RWPE2 (cell line): Measurements from ENCODE around the gene KHDRBS2.

Experiments used
- ATAC-seq: fragments of 200-7000 bp; cut with Tn5 transposase; 3 replicates; pipeline ENCODE4 v1.9.1; 2021; ENCODE audit warnings: low read depth
- DNase-seq: peaks from one replicate; pipeline ENCODE4 v3.0.0-alpha.2; 2020; ENCODE audit warnings: low spot score
- H3K27ac ChIP-seq: fragments of 450-650 bp; 2 replicates; pipeline ENCODE4 v1.5.1; 2017; ENCODE audit warnings: mild to moderate bottlenecking; ENCODE audit not compliant: poor library complexity, severe bottlenecking
- H3K27me3 ChIP-seq: fragments of 250-450 bp; sonication (Bioruptor Pico); 2 replicates; pipeline ENCODE4 v1.5.1; 2021; ENCODE audit warnings: mild to moderate bottlenecking, moderate library complexity; ENCODE audit not compliant: insufficient read depth, poor library complexity, severe bottlenecking
- H3K36me3 ChIP-seq: fragments of 250-450 bp; sonication (Bioruptor Pico); 2 replicates; pipeline ENCODE4 v1.5.1; 2020; ENCODE audit warnings: low read depth, mild to moderate bottlenecking, moderate library complexity
- H3K4me1 ChIP-seq: fragments of 250-450 bp; sonication (Bioruptor Pico); 2 replicates; pipeline ENCODE4 v1.5.1; 2021; ENCODE audit warnings: mild to moderate bottlenecking, moderate library complexity; ENCODE audit not compliant: insufficient read depth, poor library complexity, severe bottlenecking
- H3K4me3 ChIP-seq: fragments of 250-450 bp; sonication (Bioruptor Pico); 2 replicates; pipeline ENCODE4 v1.5.1; 2021; ENCODE audit warnings: mild to moderate bottlenecking, moderate library complexity; ENCODE audit not compliant: severe bottlenecking
- H3K9me3 ChIP-seq: fragments of 250-450 bp; sonication (Bioruptor Pico); 2 replicates; pipeline ENCODE4 v1.5.1; 2021; ENCODE audit warnings: mild to moderate bottlenecking, moderate library complexity; ENCODE audit not compliant: severe bottlenecking
- CTCF ChIP-seq: fragments of 450-650 bp; IDR thresholded peaks from one replicate; pipeline ENCODE4 v1.5.1; 2017; ENCODE audit warnings: mild to moderate bottlenecking, moderate library complexity; ENCODE audit not compliant: poor library complexity, severe bottlenecking

The KHDRBS2 gene

GRCh38 chr6:62265906-62266525 is 20.0 kb downstream of the KHDRBS2 start:
- H3K27ac ChIP-seq = no peak overlapping the region
- no peak overlapping the region for H3K4me3 ChIP-seq
- no peaks in the 10 kb centered on the region for H3K4me1 ChIP-seq
- H3K36me3 ChIP-seq = no peaks in the 10 kb centered on the region
- H3K27me3 ChIP-seq = peaks cover 6% of the 10 kb centered on the region
- TF ChIP-seq CTCF = no peak
- no peak for ATAC-seq
- H3K9me3 ChIP-seq = no peaks in the 10 kb centered on the region
- DNase-seq = no peak

DNA sequence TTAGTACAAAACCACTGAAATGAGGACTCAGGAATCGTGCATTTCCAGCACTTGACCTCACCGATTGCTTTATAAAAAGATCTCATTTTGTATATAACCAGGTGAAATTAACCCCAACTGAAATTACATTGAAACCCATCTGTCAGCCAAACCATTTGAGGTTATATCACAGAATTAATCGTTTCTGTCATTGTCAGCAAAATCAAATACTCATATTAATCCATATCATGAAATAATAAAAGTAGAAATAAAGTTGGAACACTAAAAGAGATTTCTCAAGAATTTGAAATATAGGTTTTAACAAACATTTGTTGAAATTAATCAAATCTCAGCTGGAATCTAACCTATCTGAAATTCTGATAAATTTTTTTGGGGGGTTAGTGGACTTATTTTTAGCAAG is 23.7 kb downstream of the KHDRBS2 start:
- Histone ChIP-seq H3K4me3 (no peak overlapping the region), H3K36me3 (no peaks in the 10 kb centered on the region), H3K27ac (no peak overlapping the region), H3K9me3 (no peaks in the 10 kb centered on the region), H3K4me1 (no peaks in the 10 kb centered on the region), H3K27me3 (peaks cover 6% of the 10 kb centered on the region)
- ATAC-seq (no peak), DNase-seq (no peak)
- no peak for TF ChIP-seq CTCF

- H3K4me3 ChIP-seq = no peak overlapping the region
- DNase-seq (no peak), ATAC-seq (no peak)
- peaks cover 6% of the 10 kb centered on the region for H3K9me3 ChIP-seq
- no peaks in the 10 kb centered on the region for H3K36me3 ChIP-seq
- H3K27me3 ChIP-seq = no peaks in the 10 kb centered on the region
- no peaks in the 10 kb centered on the region for H3K4me1 ChIP-seq
- TF ChIP-seq CTCF = no peak
- H3K27ac ChIP-seq = no peak overlapping the region
Measured at GRCh38 chr6:62246087-62246486, 39.9 kb downstream of the KHDRBS2 start.

DNA sequence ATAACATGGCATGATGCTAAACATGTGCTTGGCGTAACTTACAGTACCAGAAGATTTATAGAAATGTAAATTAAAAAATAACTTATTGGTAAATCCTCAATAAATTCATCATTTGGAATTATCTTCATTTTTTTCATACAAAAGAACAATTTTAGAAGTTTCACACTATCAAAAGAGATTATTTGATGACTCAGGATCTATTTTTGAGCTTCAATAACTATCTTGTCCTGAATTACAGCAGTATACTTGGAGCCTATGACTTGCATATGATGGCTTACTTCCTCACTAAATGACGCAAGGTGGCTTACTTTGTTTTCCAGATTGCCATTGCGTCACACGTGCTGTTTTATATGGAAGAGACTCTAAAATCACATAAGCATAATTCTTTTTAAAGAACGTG is 49.2 kb downstream of the KHDRBS2 start:
- no peak for TF ChIP-seq CTCF
- no peak for ATAC-seq

GRCh38 chr6:62229231-62229630 is 56.8 kb downstream of the KHDRBS2 start:
- ATAC-seq = no peak
- H3K27me3 ChIP-seq = no peaks in the 10 kb centered on the region
- DNase-seq = no peak
- H3K4me3 ChIP-seq = no peak overlapping the region
- no peaks in the 10 kb centered on the region for H3K4me1 ChIP-seq
- H3K9me3 ChIP-seq = no peaks in the 10 kb centered on the region
- no peak for TF ChIP-seq CTCF
- H3K36me3 ChIP-seq = no peaks in the 10 kb centered on the region
- no peak overlapping the region for H3K27ac ChIP-seq

More for the DNA sequence above, 49.2 kb downstream of the KHDRBS2 start:
- H3K36me3 ChIP-seq = no peaks in the 10 kb centered on the region
- no peak overlapping the region for H3K4me3 ChIP-seq
- H3K27me3 ChIP-seq = no peaks in the 10 kb centered on the region
- no peaks in the 10 kb centered on the region for H3K9me3 ChIP-seq
- H3K4me1 ChIP-seq = no peaks in the 10 kb centered on the region
- DNase-seq = no peak
- H3K27ac ChIP-seq = no peak overlapping the region
